Epidermal melanocyte (primary cell): Measurements from ENCODE around the gene CYTH3.
A peak's percentile ranks its signal among the peaks of the same experiment; 100 is the strongest.
"Not testable (repeated sequence)": the region's sequence is repeated elsewhere in the genome, so short reads cannot be mapped to it uniquely, and the experiment has no call there.

Experiments used
- DNase-seq: peaks from one replicate; pipeline ENCODE4 v3.0.0; 2011; ENCODE audit warnings: low spot score; ENCODE audit not compliant: insufficient read length

Gene CYTH3, protein sequence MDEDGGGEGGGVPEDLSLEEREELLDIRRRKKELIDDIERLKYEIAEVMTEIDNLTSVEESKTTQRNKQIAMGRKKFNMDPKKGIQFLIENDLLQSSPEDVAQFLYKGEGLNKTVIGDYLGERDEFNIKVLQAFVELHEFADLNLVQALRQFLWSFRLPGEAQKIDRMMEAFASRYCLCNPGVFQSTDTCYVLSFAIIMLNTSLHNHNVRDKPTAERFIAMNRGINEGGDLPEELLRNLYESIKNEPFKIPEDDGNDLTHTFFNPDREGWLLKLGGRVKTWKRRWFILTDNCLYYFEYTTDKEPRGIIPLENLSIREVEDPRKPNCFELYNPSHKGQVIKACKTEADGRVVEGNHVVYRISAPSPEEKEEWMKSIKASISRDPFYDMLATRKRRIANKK

DNA sequence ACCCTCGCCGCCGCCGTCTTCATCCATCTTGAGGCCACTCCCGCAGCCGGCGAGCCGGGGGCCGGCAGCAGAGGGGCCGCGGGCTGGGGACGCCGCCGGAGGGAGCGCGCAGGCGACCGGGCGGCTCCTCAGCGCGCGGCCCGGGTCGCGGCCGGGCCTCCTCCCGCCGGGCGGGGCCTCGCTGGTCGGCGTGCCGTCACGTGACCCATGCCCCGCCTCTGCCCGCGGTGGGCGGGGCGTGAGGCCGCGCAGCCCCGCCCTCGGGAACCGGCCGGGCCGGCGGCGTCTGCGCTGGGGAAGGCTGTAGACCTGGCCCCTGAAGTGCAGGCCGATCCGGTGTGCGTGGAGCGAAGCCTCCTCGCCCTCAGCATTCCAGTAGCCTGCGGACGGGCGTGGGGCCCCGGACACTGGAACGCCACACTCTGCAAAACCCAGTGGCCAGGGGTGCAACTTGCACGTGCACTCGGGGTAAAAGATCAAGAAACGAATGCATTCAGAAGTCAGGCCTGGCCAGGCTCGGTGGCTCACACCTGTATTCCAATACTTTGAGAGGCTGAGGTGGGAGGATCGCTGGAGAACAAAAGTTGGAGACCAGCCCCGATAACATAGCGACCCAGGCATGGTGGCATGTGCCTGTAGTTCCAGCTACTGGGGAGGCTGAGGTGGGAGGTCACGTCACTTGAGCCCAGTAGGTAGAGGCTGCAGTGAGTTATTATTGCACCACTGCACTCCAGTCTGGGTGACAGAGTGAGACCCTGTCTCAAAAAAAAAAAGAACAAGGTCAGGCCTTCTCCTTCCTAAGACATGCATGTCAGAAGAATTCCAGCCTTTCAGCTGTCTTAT is at the start of gene CYTH3:
TSS of gene CYTH3 (minus strand) at position 144 of the 843 bp plus-strand sequence. CDS start at position 27, 117 bp downstream.
- peak; percentile 93 for DNase-seq

DNA sequence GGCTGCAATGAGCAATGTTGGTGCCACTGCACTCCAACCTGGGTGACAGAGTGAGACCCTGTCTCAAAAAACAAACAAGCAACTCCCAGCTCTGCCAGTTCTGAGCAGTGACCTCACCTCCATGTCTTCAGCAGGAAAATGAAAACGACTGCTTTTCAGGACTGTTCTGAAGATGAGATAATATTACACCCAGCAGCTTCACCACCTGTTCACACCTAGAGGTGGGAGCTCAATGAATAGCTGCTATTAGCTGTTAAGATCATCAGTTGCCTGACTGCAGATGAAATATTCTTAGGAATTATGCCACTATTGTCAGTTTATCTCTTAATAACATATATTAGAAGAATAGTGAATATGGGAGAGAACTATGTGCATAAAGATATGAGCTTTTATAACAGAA is 48.4 kb upstream of the CYTH3 start:
- DNase-seq, result no peak

DNA sequence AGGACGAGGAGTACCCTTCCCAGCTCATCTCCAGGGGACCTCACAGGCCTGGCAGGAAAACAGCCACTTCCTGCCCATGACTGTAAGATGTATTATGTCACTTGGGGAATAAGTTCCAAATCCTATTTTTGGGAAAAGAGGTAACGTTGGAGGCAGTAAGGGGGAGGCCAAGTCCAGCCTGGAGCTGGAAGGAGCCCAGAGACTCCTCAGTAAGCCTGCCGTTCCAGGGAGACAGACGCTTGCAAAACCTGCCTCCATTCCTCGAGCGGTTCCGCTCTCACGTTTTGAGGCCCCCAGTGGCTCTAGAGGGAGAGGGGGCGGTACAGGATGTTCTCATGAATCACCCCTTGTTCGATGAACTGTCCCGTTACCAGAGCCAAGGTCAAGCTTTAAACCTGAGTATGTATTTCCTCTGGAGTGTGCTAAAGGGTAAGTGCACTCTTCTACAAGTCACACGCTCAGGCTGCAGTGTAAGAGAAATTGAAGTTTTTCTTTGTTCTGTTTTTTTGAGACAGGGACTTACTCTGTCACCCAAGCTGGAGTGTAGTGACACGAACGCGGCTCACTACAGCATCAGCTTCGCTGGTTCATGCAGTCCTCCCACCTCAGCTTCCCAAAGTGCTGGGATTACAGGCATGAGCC is 45.5 kb upstream of the CYTH3 start:
- DNase-seq, result no peak

DNA sequence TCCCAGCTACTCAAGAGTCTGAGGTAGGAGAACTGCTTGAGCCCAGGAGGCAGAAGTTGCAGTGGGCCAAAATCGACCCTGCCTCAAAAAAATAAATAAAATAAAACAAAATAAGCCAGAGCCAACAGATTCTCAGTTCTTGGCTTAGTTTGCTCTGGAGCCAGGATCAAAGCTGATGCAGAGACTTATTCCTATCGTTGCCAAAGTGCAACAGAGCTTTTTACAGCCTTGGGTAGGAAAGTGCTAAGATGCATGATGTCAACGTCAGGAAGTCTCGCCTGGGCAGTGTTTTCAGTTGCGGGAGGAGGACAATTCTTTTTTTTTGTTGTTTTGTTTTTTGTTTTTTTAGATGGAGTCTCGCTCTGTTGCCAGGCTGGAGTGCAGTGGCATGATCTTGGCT is 43.8 kb upstream of the CYTH3 start:
- no peak for DNase-seq

DNA sequence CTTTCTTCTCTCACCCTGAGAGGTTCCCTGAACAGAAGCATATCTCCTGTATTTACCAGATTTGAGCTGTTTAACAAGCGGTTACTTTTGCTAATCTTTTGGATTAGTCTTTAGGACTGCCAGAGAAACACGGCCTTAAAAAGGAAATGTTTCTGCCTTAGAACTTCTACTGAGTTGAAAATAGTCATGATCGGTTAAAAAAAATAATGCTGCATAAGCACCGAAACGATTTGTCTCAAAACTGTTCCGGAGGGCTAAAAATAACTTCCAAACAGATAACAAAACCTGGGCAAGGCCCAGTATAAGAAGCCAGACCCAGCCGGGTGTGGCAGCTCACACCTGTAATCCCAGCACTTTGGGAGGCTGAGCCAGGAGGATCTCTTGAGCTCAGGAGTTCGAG is 43.3 kb upstream of the CYTH3 start:
- DNase-seq, result no peak

DNA sequence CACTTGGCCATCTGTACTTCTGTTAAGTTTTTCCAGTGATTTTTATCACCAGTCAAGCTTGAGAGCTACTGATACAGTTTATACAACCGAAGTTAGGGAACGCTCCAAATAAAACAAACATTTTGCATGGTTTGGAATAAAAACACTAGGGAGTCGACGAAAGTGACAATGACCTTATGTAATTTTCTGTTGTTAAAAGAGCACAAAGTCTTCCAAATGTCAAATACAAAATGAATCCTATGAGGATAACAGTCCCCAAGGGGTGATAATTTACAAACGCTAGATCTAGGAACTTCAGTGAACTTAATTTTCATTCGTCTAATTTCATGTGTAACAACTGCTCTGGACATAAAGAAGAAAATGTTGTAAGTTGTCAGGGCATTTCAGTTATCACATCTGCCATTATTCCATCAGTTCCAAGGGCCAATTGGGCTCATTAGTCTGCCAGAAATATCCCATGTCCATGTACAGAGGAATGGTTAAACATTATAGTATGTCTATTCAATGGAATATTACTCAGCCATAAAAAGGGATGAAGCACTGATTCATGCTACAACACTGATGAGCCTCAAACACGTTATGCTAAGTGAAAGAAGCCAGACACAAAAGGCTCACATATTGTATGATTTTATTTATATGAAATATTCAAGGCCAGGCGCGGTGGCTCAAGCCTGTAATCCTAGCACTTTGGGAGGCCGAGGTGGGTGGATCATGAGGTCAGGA is 38.0 kb upstream of the CYTH3 start:
- DNase-seq, result no peak

DNA sequence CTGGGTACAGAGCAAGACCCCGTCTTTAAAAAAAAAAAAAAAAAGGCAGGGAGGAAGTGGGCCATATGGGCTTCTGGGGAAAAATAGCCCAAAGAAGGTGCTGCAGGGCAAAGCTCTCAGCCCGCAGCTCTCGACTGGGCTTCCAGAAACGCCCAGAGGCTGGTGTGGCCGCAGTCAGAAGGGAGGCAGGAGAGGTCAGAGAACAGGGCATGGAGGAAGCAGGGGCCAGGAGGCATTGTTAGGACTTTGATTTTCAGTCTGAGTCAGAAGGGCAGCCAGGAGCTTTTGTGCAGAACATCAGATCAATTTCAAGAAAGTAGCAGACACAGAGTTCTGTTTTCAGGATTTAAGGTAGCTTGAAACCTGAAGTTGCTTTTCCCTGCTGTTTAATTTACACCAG is 35.3 kb upstream of the CYTH3 start:
- DNase-seq, result no peak

DNA sequence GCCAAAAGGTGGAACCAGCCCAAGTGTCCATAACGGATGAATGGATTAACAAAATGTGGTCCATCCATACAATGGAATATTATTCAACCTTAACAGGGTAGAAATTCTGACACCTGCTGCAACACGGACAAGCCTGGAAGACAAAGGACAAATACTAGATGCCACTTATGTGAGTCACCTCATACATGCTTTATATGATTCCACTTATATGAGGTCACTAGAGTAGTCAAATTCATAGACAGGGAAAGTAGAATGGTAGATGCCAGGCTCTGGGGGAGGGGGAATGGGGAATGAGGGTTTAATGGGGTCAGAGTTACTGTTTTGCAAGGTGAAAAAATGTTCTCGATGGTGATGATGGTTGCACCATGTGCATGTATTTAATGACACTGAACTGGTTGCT is 34.0 kb upstream of the CYTH3 start:
- DNase-seq, result no peak

DNA sequence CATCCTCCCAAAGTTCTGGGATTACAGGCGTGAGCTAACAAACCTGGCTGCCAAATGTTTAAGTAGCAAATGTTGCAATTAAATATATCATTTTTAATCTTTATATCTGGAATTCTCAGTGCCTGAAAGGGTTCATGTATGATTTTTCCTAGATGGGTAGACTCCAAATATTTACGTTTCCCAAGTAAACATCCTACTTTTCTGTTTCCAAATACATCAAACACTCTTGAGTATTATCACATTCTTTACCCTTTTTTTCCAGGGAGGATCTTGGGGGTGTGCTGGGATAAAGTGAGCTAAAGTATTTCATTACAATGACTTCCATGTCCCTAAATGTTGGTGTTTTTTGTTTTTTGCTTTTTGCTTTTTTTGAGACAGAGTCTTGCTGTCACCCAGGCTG is 32.9 kb upstream of the CYTH3 start:
- no peak for DNase-seq

DNA sequence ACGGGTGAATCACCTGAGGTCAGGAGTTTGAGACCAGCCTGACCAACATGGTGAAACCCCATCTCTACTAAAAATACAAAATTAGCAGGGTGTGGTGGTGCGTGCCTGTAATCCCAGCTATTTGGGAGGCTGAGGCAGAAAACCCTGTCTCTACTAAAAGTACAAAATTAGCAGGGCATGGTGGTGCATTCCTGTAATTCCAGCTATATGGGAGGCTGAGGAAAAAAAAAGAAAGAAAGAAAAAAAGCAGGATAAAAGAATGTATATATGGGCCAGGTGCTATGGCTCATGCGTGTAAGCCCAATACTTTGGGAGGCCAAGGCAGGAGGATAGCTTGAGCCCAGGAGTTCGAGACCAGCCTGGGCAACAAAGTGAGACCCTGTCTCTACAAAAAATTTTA is 29.0 kb upstream of the CYTH3 start:
- not testable (repeated sequence) for DNase-seq

DNA sequence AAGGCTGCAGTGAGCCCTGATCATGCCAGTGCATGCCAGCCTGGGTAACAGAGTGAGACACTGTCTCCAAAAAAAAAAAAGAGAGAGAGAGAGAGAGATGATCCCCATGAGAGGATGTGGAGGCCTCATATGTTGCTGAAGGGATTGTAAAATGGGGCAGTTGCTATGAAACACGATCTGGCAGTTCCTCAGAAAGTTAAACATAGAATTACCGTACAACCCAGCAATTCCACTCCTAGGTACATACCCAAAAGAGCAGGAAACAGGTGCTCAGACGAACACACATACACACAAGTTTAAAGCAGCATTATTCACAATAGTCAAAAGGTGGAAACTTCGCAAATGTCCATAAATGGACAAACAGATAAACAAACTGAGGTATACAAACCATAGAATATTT is 27.4 kb upstream of the CYTH3 start:
- no peak for DNase-seq

DNA sequence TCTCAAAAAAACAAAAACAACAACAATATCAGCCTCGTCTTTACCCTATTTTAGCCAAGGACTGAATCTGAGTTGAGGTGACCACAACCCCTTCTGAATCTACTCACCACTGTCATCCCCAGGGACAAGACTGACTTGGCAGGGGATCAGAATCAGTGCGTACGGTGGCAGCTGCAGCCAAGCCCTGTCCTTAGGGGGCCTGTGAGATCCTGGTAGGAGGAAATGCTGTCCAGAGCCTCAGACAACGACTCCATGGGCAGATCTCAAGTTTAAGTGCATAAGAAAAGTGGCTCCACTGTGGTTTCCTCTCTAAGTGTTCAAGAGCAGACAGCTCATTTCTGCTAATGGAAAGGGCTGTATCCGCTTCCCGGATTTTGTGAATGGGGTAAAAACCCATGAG is 22.4 kb upstream of the CYTH3 start:
- DNase-seq, result no peak

DNA sequence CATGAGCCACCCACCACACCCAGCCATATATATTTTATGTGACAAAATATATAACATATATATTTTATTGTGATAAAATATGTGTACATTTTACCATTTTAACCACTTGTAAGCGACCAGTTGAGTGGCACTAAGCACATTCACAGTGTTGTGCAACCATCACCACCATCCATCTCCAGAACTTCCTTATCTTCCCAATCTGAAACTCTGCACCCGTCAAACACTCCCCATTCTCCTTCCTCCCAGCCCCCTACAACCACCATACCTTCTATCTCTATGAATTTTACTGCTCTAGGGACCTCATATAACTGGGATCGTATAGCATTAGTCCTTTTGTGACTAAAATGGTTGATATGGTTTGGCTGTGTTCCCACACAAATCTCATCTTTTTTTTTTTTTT is 20.8 kb upstream of the CYTH3 start:
- no peak for DNase-seq

DNA sequence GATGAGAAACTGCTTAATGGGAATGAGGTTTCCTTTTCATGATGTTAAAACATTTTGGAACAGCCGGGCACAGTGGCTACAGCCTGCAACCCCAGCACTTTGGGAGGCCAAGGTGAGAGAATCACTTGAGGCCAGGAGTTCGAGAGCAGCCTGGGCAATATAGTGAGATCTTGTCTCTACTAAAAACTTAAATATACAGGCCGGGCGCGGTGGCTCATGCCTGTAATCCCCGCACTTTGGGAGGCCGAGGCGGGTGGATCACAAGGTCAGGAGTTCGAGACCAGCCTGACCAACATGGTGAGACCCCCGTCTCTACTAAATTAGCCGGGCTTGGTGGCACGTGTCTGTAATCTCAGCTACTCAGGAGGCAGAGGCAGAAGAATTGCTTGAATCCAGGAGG is 19.5 kb upstream of the CYTH3 start:
- DNase-seq, result not testable (repeated sequence)

DNA sequence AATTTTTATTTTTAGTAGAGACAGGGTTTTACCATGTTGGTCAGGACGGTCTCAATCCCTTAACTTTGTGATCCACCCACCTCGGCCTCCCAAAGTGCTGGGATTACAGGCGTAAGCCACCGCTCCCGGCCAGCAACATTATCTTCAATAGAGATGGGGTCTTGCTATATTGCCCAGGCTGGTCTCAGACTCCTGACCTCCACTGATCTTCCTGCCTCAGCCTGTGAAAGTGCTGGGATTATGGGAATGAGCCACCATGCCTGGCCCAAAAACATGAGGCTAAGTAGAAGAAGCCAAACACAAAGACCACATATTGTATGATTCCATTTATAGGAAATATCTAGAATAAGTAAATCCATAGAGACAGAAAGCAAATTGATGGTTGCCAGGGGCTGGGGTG is 19.1 kb upstream of the CYTH3 start:
- DNase-seq, result no peak

DNA sequence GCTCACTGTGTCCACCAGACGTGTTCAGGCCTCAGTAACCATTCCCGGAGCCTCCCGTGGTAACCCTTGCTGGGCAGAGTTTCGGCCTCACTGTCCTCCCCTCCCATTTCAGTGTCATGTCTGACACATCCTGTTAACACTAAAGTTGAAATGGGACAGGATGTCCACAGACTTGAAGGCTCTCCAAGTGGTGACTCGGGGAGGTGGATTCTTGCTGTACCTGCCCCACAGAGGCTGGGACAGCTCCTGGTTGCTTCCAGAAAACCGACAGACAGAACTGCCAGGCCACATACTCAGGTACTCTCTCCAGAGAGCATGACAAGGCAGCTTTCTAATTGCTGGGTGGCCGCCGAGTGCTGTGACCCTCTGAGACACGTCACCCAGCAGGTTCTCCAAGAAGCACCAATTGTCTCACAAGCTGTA is 17.9 kb upstream of the CYTH3 start:
- DNase-seq, result no peak

DNA sequence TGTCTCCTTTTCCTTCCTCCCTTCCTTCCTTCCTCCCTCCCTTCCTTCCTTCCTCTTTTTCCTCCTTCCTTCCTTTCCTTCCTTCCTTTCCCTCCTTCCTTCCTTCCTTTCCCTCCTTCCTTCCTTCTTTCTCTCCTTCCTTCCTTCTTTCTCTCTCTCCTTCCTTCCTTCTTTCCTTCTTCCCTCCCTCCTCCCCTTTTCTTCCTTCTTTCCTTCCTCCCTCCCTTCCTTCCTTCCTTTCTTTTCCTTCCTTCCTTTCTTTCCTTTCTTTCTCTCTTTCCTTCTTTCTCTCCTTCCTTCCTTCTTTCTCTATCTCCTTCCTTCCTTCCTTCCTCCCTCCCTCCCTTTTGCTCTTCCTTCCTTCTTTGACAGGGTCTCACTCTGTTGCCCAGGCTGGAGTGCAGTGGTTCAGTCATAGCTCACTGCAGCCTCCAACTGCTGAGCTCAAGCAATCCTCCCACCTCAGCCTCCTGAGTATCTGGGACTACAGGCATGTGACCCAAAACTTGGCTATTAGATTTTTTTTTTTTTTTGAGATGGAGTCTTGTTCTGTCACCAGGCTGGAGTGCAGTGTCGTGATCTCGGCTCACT is 15.9 kb upstream of the CYTH3 start:
- DNase-seq, result no peak

DNA sequence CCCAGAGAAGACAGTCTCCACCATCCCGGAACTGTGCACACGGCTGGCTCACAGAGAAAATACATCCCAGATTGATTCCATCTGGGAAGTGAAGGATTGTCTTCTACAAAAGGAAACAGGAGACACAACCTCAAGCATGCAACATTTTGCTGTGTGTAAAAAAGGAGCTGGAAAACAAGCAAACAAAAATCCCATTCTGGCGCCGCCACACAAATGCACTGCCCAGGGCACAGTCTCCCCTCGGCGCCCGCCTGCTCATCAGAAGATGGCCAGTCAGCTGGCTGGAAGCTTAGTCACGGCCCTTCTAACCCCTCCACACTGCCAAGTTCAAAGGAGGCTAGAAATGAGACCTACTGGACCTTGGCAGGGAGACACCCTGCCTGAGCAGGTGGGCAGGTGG is 14.1 kb upstream of the CYTH3 start:
- DNase-seq, result no peak

DNA sequence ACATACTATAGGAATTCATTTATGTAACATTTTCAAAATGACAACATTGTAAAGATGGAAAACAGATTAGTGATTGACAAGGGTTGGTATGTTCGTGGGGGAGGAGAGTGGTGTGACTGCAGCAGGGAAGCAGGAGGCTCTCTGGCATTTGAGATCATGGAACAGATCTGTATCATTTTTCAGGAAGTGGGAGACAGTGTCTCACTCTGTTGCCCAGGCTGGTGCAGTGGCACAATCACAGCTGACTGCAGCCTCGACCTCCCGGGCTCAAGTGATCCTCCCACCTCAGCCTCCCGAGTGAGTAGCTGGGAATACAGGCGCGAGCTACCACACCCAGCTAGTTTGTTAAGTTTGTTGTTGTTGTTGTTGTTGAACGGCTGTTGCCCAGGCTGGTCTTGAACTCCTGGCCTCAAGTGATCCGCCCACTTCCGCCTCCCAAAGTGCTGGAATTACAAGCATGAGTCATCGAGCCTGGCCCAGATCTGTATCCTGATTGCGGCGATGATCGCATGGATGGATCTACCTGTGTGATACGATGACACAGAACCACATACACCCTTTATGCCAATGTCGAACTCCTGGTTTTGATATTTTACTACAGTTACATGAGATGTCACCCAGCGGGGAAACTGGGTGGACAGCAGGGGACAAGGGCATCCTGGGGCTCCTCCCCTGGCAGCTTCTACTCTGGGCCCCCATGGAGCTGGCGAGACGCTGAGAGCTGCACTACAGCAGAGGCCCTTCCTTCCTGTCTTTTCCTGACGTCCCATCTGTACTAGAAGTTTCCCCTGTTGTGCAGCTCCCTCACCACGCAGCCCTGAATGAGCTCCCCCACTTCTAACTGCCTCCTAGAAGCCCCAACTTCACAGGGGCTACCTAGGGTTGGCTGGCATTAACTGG is 12.3 kb upstream of the CYTH3 start:
- no peak for DNase-seq

DNA sequence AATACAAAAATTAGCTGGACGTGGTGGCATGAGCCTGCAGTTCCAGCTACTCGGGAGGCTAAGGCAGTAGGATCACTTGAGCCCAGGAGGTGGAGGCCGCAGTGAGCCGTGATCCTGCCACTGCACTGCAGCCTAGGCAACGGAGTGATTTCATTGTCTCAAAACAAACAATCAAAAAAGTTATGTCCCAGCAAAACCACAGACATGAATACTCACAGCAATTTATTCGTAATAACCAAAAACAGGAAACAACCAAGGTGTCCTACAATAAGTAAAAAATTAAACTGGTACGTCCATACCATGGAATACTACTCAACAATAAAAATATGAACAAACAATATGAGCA is 11.6 kb upstream of the CYTH3 start:
- DNase-seq, result no peak
